Transverse colon (tissue), 4 donors: ENCODE data around the gene SLC2A9. TPM values are rescaled to one million over a fixed set of nuclear protein-coding genes. Genes with fewer than 3 reads are reported as not detected.

ENCODE experiments used
- DNase-seq: peaks from one replicate; pipeline ENCODE4 v3.0.0-alpha.2; 2019
- H3K27ac ChIP-seq, 4 donors: fragments of 200-600 bp; sonication (generic); 2 replicates each; pipeline ENCODE4 v1.5.1; 2016 to 2018; ENCODE audit warnings: inconsistent platforms in 4 of 4
- H3K27me3 ChIP-seq: fragments of 200-600 bp; sonication (generic); 2 replicates; pipeline ENCODE4 v1.5.1; 2017; ENCODE audit warnings: inconsistent platforms
- H3K36me3 ChIP-seq, 4 donors: fragments of 200-600 bp; sonication (generic); 2 replicates each; pipeline ENCODE4 v1.5.1; 2017 to 2019; ENCODE audit warnings: inconsistent platforms in 4 of 4
- H3K4me1 ChIP-seq, 4 donors: fragments of 200-600 bp; sonication (generic); 2 replicates each; pipeline ENCODE4 v1.5.1; 2017 to 2020; ENCODE audit warnings: inconsistent platforms in 4 of 4
- H3K4me3 ChIP-seq, 4 donors: fragments of 200-600 bp; sonication (generic); 1 replicate in 1 of 4; 2 replicates in 3 of 4; pipeline versions ENCODE4 v1.5.1 to v1.6.1; 2017 to 2019; ENCODE audit warnings: inconsistent platforms in 4 of 4
- H3K9me3 ChIP-seq, 2 donors: fragments of 200-600 bp; sonication (generic); 2 replicates each; pipeline ENCODE4 v1.5.1; 2017 to 2019; ENCODE audit warnings: inconsistent platforms in 2 of 2
- EP300 ChIP-seq: sonication (generic); formaldehyde crosslinking; IDR thresholded peaks from one replicate; pipeline ENCODE4 v1.6.1; 2017; ENCODE audit warnings: antibody characterized with exemption, low read depth
- POLR2A ChIP-seq: fragments of 450-650 bp; IDR thresholded peaks from one replicate; pipeline ENCODE4 v1.6.1; 2016; ENCODE audit warnings: antibody characterized with exemption, mild to moderate bottlenecking, moderate library complexity
- POLR2AphosphoS5 ChIP-seq, 3 donors: sonication (generic); formaldehyde crosslinking; IDR thresholded peaks; one replicate each; pipeline ENCODE4 v1.6.1; 2016; ENCODE audit warnings: antibody characterized with exemption in 3 of 3
- WGBS, 2 donors: methylation state at CpG; one replicate each; pipeline ENCODE4 v1.1.5; 2018; ENCODE audit warnings: low coverage in 1 of 2; 5-methylcytosine and 5-hydroxymethylcytosine counted together
- in situ Hi-C, 4 donors: fragments of 200-750 bp; cut with MboI; loops; one replicate each; pipeline versions ENCODE4 v1.15.0 to v1.15.1; 2017; ENCODE audit warnings: low sequenced_read_pairs in 3 of 4, low pct_ligation_motif_present in 1 of 4, low pct_unique_long_range_greater_than_20kb in 1 of 4
- intact Hi-C: fragments of 100-400 bp; cut with DNase I; formaldehyde crosslinking; loops from one replicate; pipeline ENCODE4 v1.15.1; 2023; ENCODE audit warnings: low total_unique reads
- total RNA-seq, 4 donors: library from RNA; depleted of rRNA; stranded (reverse); fragments of >200 nt; gene quantifications; one replicate each; pipeline ENCODE4 v1.1.0, GENCODE V29; 2016
- TF ChIP-seq, protein P1 (sequence below), 5 experiments: fragments of 200-600 bp in 3 of 5; fragments of 450-650 bp in 2 of 5; sonication (generic) in 3 of 5; IDR thresholded peaks; 1 replicate in 2 of 5; 2 replicates in 3 of 5; pipeline ENCODE4 v1.5.1; 2016 to 2017; ENCODE audit warnings: antibody characterized with exemption in 5 of 5, inconsistent platforms in 3 of 5, mild to moderate bottlenecking in 2 of 5, moderate library complexity in 1 of 5

The SLC2A9 gene
- total RNA-seq, 4 donors from 2014 or later, result 2.2 to 4.0 (median 3.4) TPM; not detected in 1

DNA sequence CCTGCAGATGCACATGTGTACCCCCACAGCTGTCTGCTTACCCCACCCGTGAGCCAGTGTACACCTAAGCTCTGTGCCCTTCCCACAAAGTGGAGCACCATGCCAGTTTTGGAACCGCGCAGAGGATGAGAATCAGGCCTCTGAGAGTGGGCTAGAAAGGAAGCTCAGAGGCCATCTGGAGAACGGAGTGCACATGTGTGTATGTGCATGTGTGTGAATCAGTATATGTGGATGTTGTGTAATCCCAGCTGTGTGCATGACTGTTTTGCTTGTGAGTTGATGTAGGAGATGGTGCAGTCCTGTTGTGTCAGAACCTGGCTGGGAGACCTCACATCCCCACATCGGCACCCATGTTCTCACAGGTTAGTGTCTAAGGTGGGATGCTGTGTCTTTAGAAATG is 146.9 kb downstream of the SLC2A9 start:
- H3K4me1 ChIP-seq, result no peaks in the 10 kb centered on the region
- no peaks in the 10 kb centered on the region for H3K36me3 ChIP-seq
- H3K4me3 ChIP-seq, result no peak overlapping the region
- no peaks in the 10 kb centered on the region for H3K9me3 ChIP-seq
- no peaks in the 10 kb centered on the region for H3K27me3 ChIP-seq
- no peak overlapping the region for H3K27ac ChIP-seq
- no peak for DNase-seq
- WGBS, 2 donors, result 95% methylated on average over 5 of the region's 5 CpGs; no CpG with 5 or more reads in 1 of the 2 donors
- in situ Hi-C loops, result no loop called here
- TF ChIP-seq, protein P1, sequence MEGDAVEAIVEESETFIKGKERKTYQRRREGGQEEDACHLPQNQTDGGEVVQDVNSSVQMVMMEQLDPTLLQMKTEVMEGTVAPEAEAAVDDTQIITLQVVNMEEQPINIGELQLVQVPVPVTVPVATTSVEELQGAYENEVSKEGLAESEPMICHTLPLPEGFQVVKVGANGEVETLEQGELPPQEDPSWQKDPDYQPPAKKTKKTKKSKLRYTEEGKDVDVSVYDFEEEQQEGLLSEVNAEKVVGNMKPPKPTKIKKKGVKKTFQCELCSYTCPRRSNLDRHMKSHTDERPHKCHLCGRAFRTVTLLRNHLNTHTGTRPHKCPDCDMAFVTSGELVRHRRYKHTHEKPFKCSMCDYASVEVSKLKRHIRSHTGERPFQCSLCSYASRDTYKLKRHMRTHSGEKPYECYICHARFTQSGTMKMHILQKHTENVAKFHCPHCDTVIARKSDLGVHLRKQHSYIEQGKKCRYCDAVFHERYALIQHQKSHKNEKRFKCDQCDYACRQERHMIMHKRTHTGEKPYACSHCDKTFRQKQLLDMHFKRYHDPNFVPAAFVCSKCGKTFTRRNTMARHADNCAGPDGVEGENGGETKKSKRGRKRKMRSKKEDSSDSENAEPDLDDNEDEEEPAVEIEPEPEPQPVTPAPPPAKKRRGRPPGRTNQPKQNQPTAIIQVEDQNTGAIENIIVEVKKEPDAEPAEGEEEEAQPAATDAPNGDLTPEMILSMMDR (IDR thresholded peaks at IDR 0.05), result no peak
- TF ChIP-seq POLR2A (no peak), EP300 (no peak), POLR2AphosphoS5 (IDR thresholded peaks at IDR 0.05) (no peak)
- intact Hi-C loops, result no loop called here

GRCh38 chr4:9870165-9870790 is 151.0 kb downstream of the SLC2A9 start:
- no peak for DNase-seq
- Histone ChIP-seq H3K36me3 (no peaks in the 10 kb centered on the region), H3K27me3 (no peaks in the 10 kb centered on the region), H3K4me1 (no peaks in the 10 kb centered on the region), H3K9me3 (no peaks in the 10 kb centered on the region), H3K27ac (no peak overlapping the region), H3K4me3 (no peak overlapping the region)
- in situ Hi-C loops, result no loop called here
- intact Hi-C loops, result no loop called here
- no peak for TF ChIP-seq POLR2A
- TF ChIP-seq POLR2AphosphoS5 (IDR thresholded peaks at IDR 0.05), result no peak
- TF ChIP-seq, protein P1 (IDR thresholded peaks at IDR 0.05), result no peak
- TF ChIP-seq EP300, result no peak
- 82 to 87% methylated on average over 7 to 10 of the region's 10 CpGs for WGBS, 2 donors

DNA sequence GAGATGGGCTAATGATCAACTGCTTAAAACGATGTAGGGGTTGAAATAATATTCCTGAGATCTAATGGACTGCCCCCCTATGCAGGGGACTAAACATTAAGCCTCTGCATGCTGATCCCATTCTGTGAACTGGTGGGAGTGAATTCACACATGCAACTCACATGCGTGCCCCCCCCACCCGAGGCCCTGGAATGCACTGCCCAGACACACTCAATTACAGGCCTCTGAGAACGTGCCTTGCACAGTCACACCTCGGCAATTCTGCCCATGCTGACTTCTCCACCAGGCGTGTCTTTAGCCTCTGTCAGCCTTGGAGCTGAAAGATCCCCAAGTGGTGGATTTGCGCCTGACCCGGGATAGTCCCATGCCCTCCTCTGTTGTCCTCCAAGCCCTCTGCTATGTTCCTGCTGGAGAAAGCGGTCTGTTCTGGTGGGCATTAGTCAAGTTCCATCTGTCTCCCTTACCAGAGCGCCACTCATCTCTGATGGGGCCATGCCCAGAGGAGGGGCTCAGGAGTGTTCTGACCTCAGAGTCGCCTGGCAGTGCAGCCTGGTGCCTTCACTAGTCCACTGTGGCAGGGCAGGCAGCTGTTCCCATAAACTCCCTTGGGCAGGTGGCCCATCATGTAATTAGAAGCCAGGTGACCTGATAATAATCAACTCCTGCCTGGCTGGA is 153.4 kb downstream of the SLC2A9 start:
- no peak overlapping the region for H3K27ac ChIP-seq
- intact Hi-C loops, result no loop called here
- TF ChIP-seq, protein P1 (IDR thresholded peaks at IDR 0.05), result no peak
- no peak for TF ChIP-seq POLR2AphosphoS5 (IDR thresholded peaks at IDR 0.05)

GRCh38 chr4:9866931-9867330 is 154.4 kb downstream of the SLC2A9 start:
- Histone ChIP-seq H3K4me1 (no peaks in the 10 kb centered on the region), H3K36me3 (no peaks in the 10 kb centered on the region), H3K27me3 (no peaks in the 10 kb centered on the region), H3K27ac (no peak overlapping the region), H3K9me3 (no peaks in the 10 kb centered on the region), H3K4me3 (no peak overlapping the region)
- in situ Hi-C loops, result no loop called here
- DNase-seq, result no peak
- WGBS, 2 donors, result 84% methylated on average over 5 of the region's 5 CpGs
- TF ChIP-seq, protein P1 (IDR thresholded peaks at IDR 0.05), result no peak
- no peak for TF ChIP-seq POLR2AphosphoS5 (IDR thresholded peaks at IDR 0.05)
- TF ChIP-seq EP300, result no peak
- TF ChIP-seq POLR2A, result no peak
- intact Hi-C loops, result no loop called here

More for the DNA sequence above, 153.4 kb downstream of the SLC2A9 start:
- H3K9me3 ChIP-seq, result no peaks in the 10 kb centered on the region
- in situ Hi-C loops, result no loop called here
- H3K27me3 ChIP-seq, result no peaks in the 10 kb centered on the region
- no peak for DNase-seq
- no peaks in the 10 kb centered on the region for H3K4me1 ChIP-seq
- 85% methylated on average over 11 of the region's 11 CpGs; no CpG with 5 or more reads in 1 of the 2 donors for WGBS, 2 donors
- H3K36me3 ChIP-seq, result no peaks in the 10 kb centered on the region
- H3K4me3 ChIP-seq, result no peak overlapping the region
